ENCODE data around the gene SMAD6.

DNA sequence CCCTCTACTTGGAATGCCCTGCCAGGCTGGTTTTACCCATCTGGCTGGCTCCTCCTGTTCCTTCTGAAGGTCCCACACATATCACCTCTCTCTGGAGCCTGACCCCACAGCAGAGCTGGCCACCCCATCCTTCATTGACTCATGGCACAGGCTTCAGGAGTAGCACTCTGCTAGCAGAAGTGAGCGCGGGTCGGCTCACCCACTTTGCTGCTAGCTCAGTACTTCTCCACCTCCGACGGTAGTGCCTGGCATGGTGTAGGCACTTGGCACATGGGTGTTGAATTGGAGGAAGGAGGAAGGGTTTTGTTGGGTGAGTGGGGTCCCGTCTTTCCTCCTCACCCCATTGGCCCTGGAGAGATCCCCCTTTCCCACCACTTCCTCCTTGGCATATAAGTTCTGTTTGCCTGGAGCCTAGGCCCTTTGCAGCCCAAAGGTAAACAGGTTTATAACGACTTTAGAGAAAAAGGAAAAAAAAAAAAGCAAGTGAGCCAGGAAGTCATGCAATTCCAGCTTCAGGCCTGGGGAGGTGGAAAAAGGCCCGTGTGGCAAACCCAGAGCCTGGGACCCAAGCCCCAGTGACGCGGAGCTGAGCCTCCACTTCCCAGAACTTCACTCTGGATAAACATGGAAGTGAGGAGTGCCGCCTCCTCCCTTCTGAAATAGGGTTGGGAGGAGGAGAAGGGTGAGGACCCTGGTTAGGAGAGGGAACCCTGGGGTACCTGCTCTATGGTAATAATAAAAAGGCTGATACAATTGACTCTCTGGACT, 35.4 kb downstream of the SMAD6 start:
- TF ChIP-seq POLR2A (IDR thresholded peaks at IDR 0.05; ENCODE audit: borderline replicate concordance, extremely low read depth, insufficient read depth, insufficient read length) = no peak
- TF ChIP-seq, protein P1, sequence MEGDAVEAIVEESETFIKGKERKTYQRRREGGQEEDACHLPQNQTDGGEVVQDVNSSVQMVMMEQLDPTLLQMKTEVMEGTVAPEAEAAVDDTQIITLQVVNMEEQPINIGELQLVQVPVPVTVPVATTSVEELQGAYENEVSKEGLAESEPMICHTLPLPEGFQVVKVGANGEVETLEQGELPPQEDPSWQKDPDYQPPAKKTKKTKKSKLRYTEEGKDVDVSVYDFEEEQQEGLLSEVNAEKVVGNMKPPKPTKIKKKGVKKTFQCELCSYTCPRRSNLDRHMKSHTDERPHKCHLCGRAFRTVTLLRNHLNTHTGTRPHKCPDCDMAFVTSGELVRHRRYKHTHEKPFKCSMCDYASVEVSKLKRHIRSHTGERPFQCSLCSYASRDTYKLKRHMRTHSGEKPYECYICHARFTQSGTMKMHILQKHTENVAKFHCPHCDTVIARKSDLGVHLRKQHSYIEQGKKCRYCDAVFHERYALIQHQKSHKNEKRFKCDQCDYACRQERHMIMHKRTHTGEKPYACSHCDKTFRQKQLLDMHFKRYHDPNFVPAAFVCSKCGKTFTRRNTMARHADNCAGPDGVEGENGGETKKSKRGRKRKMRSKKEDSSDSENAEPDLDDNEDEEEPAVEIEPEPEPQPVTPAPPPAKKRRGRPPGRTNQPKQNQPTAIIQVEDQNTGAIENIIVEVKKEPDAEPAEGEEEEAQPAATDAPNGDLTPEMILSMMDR (IDR thresholded peaks at IDR 0.05 in 2 of 3, conservative IDR thresholded peaks at IDR 0.05 in 1 of 3; ENCODE audit: borderline replicate concordance in 1 of 3, insufficient read depth in 1 of 3, low read depth in 2 of 3, low read length in 2 of 3) = no peak
- no peak for TF ChIP-seq POLR2AphosphoS5 (IDR thresholded peaks at IDR 0.05; ENCODE audit: low read depth, low read length)
- no peak for TF ChIP-seq SP1 (IDR thresholded peaks at IDR 0.05; ENCODE audit: low read depth)
- no peak for TF ChIP-seq CEBPB (IDR thresholded peaks at IDR 0.05; ENCODE audit: low read depth)
- no peak for TF ChIP-seq EZH2 (IDR thresholded peaks at IDR 0.05)
- TF ChIP-seq ZNF274 (IDR thresholded peaks at IDR 0.05; ENCODE audit: low read depth, low read length) = no peak
- TF ChIP-seq EZH2phosphoT487 (IDR thresholded peaks at IDR 0.05; ENCODE audit: borderline replicate concordance) = no peak
- no peak for TF ChIP-seq YY1 (IDR thresholded peaks at IDR 0.05; ENCODE audit: extremely low read depth, insufficient replicate concordance, low read depth, low read length)

All from HCT116 (cell line).